OCI-LY3 (cell line): ENCODE results near the gene ZNF280A.

ENCODE experiments used
- H2AFZ ChIP-seq: fragments of 200-600, 300-600 bp; shearing (Covaris generic); 2 replicates; pipeline ENCODE4 v1.6.0; 2014; ENCODE audit warnings: antibody characterized with exemption, low read depth, low read length
- H3K27ac ChIP-seq: fragments of 200-600, 300-600 bp; sonication (generic); 2 replicates; pipeline ENCODE4 v1.5.1; 2014; ENCODE audit warnings: mild to moderate bottlenecking, low read length, moderate library complexity, mixed read lengths
- H3K27me3 ChIP-seq: fragments of 200-600, 300-600 bp; sonication (generic); 2 replicates; pipeline ENCODE4 v1.6.1; 2014; ENCODE audit warnings: low read depth, low read length, mixed read lengths
- H3K36me3 ChIP-seq: fragments of 200-600, 300-600 bp; sonication (generic); replicated peaks from 2 replicates; pipeline ENCODE3; 2014; ENCODE audit warnings: low read depth, low read length, mixed read lengths
- H3K4me1 ChIP-seq: fragments of 300-600, 200-600 bp; sonication (generic); 2 replicates; pipeline ENCODE4 v1.6.1; 2014; ENCODE audit warnings: low read length, mixed read lengths
- H3K4me2 ChIP-seq: fragments of 200-600, 300-600 bp; sonication (generic); 2 replicates; pipeline ENCODE4 v1.6.1; 2014; ENCODE audit warnings: low read length, mixed read lengths
- H3K4me3 ChIP-seq: fragments of 300-600, 200-600 bp; sonication (generic); 2 replicates; pipeline ENCODE4 v1.5.1; 2014; ENCODE audit warnings: antibody characterized with exemption, mild to moderate bottlenecking, low read length, moderate library complexity
- H3K79me2 ChIP-seq: fragments of 300-600, 200-600 bp; shearing (Covaris generic); 2 replicates; pipeline ENCODE4 v1.6.1; 2014; ENCODE audit warnings: mild to moderate bottlenecking, low read length, mixed read lengths
- H3K9ac ChIP-seq: fragments of 300-600, 200-600 bp; shearing (Covaris generic); 2 replicates; pipeline ENCODE4 v1.6.0; 2014; ENCODE audit warnings: mild to moderate bottlenecking, low read length, moderate library complexity
- H3K9me3 ChIP-seq: fragments of 200-600, 300-600 bp; shearing (Covaris generic); 2 replicates; pipeline ENCODE4 v1.6.1; 2014; ENCODE audit warnings: low read length, mixed read lengths; ENCODE audit not compliant: insufficient read depth
- H4K20me1 ChIP-seq: fragments of 200-600, 300-600 bp; sonication (generic); 2 replicates; pipeline ENCODE4 v1.6.1; 2016; ENCODE audit warnings: low read length, mixed read lengths; ENCODE audit not compliant: insufficient read depth
- EZH2phosphoT487 ChIP-seq: fragments of 200-600 bp; shearing (Covaris generic); IDR thresholded peaks from 2 replicates; pipeline ENCODE4 v1.6.1; 2018; ENCODE audit warnings: antibody characterized with exemption, mixed run types, low read depth
- TF ChIP-seq, protein P1 (sequence below): fragments of 200-600, 300-600 bp; sonication (generic); IDR thresholded peaks from 2 replicates; pipeline ENCODE4 v1.5.1; 2014; ENCODE audit warnings: antibody characterized with exemption, low read length, low read depth

Gene ZNF280A

DNA sequence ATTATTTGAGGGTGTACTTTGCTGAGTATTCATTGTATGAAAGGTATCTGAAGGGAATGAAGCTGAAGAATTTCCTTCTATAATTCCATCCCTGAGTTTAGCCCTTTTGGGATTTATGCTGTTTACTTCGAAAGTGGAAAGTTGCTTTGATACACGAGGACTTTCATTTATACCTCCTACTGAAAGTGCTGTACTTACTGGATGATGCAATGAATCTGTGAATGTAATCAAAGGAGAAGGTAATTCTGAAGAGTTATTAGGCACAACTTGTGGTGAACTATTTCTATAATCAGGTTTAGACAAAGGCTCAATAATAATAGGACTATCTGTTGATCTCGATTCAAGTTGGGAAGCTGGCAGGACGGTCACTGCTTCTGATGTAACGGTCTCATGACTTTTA, 31.3 kb downstream of the ZNF280A start:
- H3K9me3 ChIP-seq: no peaks in the 10 kb centered on the region
- H2AFZ ChIP-seq: no peak overlapping the region
- no peaks in the 10 kb centered on the region for H3K79me2 ChIP-seq
- no peak overlapping the region for H3K27ac ChIP-seq
- H3K9ac ChIP-seq: no peak overlapping the region
- TF ChIP-seq, protein P1, sequence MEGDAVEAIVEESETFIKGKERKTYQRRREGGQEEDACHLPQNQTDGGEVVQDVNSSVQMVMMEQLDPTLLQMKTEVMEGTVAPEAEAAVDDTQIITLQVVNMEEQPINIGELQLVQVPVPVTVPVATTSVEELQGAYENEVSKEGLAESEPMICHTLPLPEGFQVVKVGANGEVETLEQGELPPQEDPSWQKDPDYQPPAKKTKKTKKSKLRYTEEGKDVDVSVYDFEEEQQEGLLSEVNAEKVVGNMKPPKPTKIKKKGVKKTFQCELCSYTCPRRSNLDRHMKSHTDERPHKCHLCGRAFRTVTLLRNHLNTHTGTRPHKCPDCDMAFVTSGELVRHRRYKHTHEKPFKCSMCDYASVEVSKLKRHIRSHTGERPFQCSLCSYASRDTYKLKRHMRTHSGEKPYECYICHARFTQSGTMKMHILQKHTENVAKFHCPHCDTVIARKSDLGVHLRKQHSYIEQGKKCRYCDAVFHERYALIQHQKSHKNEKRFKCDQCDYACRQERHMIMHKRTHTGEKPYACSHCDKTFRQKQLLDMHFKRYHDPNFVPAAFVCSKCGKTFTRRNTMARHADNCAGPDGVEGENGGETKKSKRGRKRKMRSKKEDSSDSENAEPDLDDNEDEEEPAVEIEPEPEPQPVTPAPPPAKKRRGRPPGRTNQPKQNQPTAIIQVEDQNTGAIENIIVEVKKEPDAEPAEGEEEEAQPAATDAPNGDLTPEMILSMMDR: no peak
- peaks cover 6% of the 10 kb centered on the region for H3K36me3 ChIP-seq
- no peaks in the 10 kb centered on the region for H3K27me3 ChIP-seq
- H4K20me1 ChIP-seq: no peaks in the 10 kb centered on the region
- H3K4me2 ChIP-seq: no peak overlapping the region
- H3K4me3 ChIP-seq: no peak overlapping the region
- no peaks in the 10 kb centered on the region for H3K4me1 ChIP-seq

DNA sequence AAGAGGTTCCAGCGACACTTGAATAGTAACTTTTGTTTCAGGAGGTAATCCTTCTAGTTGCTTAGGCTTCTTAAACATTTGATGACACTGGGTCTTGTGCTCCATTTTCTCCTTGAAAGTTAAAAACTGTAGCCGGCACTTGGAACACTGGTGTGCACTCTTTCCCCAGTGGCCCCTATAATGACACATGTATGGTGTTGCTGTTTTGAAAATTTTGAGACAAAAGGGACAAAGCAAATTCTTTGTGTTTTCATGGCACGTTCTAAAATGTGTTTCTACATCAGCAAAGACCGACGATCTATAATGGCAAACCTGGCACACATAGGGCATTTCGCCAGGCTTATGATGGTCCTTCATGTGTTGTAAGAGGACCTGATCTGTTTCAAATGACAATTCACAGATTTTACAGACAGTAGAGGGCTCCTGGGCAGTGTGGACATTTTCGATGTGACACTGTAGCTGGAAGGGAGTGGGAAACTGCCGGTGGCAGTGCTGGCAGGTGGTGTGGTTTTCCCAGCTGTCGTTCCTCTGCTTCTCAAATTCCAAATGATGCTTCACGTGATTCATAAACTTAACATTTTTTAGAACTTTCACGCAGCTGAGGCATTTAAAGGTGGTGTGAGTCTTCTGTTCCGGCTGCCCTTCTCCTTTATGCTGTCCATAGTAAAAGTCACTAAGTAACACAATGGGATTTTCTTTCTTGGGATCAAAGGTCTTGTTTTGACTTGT, 32.0 kb downstream of the ZNF280A start:
- Histone ChIP-seq H3K9ac (no peak overlapping the region), H3K79me2 (no peaks in the 10 kb centered on the region), H2AFZ (no peak overlapping the region), H3K4me1 (no peaks in the 10 kb centered on the region), H4K20me1 (no peaks in the 10 kb centered on the region), H3K9me3 (no peaks in the 10 kb centered on the region), H3K36me3 (peaks cover 6% of the 10 kb centered on the region), H3K27ac (no peak overlapping the region), H3K4me2 (no peak overlapping the region), H3K4me3 (no peak overlapping the region), H3K27me3 (no peaks in the 10 kb centered on the region)
- TF ChIP-seq, protein P1: no peak
- no peak for TF ChIP-seq EZH2phosphoT487

DNA sequence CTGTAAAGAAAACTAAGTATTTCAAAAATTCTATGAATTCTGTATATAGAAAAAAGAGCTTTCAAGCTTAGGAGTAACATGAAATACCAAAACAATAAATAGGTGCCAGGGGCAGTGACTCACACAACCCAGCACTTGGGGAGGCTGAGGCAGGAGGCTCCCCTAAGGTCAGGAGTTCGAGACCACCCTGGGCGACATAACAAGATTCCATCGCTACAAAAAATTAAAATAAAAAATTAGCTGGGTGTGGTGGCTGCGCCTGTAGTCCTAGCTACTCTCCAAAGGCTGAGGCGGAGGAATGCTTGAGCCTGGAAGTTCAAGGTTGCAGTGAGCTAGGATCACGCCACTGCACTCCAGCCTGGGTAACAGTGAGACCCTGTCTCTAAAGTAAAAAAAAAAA, 33.0 kb downstream of the ZNF280A start:
- Histone ChIP-seq H3K79me2 (no peaks in the 10 kb centered on the region), H3K27ac (no peak overlapping the region), H3K36me3 (peaks cover 6% of the 10 kb centered on the region), H3K27me3 (no peaks in the 10 kb centered on the region), H3K4me1 (no peaks in the 10 kb centered on the region), H3K4me3 (no peak overlapping the region), H3K9ac (no peak overlapping the region), H3K4me2 (no peak overlapping the region), H3K9me3 (no peaks in the 10 kb centered on the region), H2AFZ (no peak overlapping the region), H4K20me1 (no peaks in the 10 kb centered on the region)
- TF ChIP-seq EZH2phosphoT487: no peak
- TF ChIP-seq, protein P1: no peak

DNA sequence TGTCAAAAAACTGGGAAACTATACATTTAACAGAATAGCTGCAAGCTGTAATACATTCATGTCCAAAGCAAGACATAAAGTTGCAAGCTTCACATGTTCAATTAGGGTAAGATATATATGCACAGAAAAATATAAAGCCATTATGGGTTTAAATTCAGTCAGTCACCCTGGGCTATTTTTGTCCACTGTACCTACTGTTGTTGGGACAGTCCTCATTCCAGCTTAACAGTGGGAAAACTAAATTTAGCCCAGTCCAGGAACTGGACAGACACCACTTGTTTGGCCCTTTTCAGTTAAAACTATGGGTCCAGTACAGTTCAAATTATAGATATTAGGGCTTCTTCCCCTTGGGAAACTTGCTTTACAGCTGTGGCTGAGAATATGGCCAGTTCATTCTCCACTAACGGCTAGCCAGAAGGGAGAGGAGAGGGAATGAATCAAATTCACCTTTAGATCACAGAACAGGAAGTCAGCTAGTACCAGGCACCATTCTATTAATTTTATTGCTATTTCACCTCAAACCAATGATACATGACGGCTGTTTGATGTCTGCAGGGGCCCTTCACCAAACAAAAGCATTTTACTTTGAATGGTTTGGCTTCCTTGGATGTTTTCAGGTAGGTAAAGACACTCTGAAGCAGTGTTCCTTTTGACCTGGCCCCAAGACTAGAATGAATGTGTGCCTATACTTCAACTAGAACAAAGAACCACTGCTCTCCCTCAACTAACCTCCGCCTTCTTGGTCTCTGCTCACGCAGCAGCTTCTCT, 33.8 kb downstream of the ZNF280A start:
- Histone ChIP-seq H4K20me1 (no peaks in the 10 kb centered on the region), H3K36me3 (peaks cover 6% of the 10 kb centered on the region), H3K4me1 (no peaks in the 10 kb centered on the region), H3K79me2 (no peaks in the 10 kb centered on the region), H3K4me3 (no peak overlapping the region), H3K4me2 (no peak overlapping the region), H3K9ac (no peak overlapping the region), H2AFZ (no peak overlapping the region), H3K9me3 (no peaks in the 10 kb centered on the region), H3K27me3 (no peaks in the 10 kb centered on the region), H3K27ac (no peak overlapping the region)
- TF ChIP-seq EZH2phosphoT487: no peak
- TF ChIP-seq, protein P1: no peak
